Measurements from ENCODE around the gene SLC8A1. TPM values are rescaled to one million over a fixed set of nuclear protein-coding genes. Genes with fewer than 3 reads are reported as not detected.

Gene SLC8A1
- total RNA-seq, 2 experiments from 2014 or later, result 1.9 to 2.3 TPM

GRCh38 chr2:40317046-40317445, 134.8 kb downstream of the SLC8A1 start:
- DNase-seq, result no peak
- no peaks in the 10 kb centered on the region for H3K27me3 Mint-ChIP-seq
- no peak for ATAC-seq
- CTCF ChIA-PET, result no interaction called here
- POLR2A ChIA-PET, result no interaction called here
- intact Hi-C loops (cut with DNase I, micrococcal nuclease), result no loop called here
- no peak overlapping the region for H3K27ac Mint-ChIP-seq
- no peaks in the 10 kb centered on the region for H3K4me1 Mint-ChIP-seq
- no peak overlapping the region for H3K4me3 Mint-ChIP-seq
- no peaks in the 10 kb centered on the region for H3K36me3 Mint-ChIP-seq (ENCODE audit: low read depth)
- peaks cover 5% of the 10 kb centered on the region for H3K9me3 Mint-ChIP-seq (ENCODE audit: low read depth)

- no peak for DNase-seq
- no peak overlapping the region for H3K4me3 Mint-ChIP-seq
- intact Hi-C loops (cut with DNase I, micrococcal nuclease), result no loop called here
These were observed 135.3 kb downstream of the SLC8A1 start for GRCh38 chr2:40316620-40317019.

DNA sequence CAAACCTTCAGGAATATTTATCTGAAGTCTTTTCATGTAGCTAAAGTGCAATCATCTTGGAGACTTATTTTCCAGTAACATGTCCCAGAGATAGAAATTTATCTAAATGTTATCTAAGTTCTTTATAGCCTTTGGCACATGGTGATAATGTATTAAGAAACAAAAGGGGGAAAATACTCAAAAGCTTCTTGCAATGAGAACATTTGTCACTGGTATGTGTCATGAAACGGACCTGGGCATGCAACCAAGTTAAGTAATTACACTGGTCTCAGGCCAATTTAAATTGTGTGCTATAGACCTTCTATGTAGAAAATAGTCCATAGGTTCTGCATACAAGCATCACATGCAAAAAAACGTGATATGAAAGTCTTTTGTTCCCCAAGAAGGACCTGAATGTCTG, 136.2 kb downstream of the SLC8A1 start:
- Mint-ChIP-seq H3K27ac (no peak overlapping the region), H3K4me1 (no peaks in the 10 kb centered on the region), H3K9me3 (ENCODE audit: low read depth) (peaks cover 5% of the 10 kb centered on the region), H3K4me3 (no peak overlapping the region), H3K36me3 (ENCODE audit: low read depth) (no peaks in the 10 kb centered on the region), H3K27me3 (no peaks in the 10 kb centered on the region)
- ChIA-PET POLR2A (no interaction called here), CTCF (no interaction called here)
- intact Hi-C loops (cut with DNase I, micrococcal nuclease), result no loop called here
- ATAC-seq (no peak), DNase-seq (no peak)

More at GRCh38 chr2:40316620-40317019, 135.3 kb downstream of the SLC8A1 start:
- Mint-ChIP-seq H3K4me1 (no peaks in the 10 kb centered on the region), H3K27me3 (no peaks in the 10 kb centered on the region), H3K27ac (no peak overlapping the region), H3K9me3 (ENCODE audit: low read depth) (peaks cover 5% of the 10 kb centered on the region), H3K36me3 (ENCODE audit: low read depth) (no peaks in the 10 kb centered on the region)
- ATAC-seq, result no peak
- ChIA-PET POLR2A (no interaction called here), CTCF (no interaction called here)

DNA sequence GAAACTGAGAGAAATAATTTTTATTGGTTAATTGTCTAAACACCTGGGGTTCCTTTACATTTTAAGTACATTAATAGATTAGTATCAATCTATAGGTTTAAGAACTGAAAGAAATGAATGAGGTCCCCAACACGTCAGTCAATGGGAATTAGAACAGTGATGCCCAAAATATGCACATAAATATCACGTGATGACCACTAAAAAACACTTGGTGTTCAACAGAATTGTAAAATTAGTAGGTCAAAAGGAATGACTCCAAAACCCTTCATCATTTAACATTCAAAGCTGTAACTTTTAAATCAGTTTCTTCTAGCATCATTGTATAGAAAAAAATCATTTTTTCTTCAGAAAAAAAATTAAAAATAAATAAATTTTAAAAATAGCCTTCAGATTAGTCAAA, 140.9 kb downstream of the SLC8A1 start:
- POLR2A ChIA-PET, result no interaction called here
- intact Hi-C loops (cut with DNase I, micrococcal nuclease), result no loop called here
- CTCF ChIA-PET, result interaction anchor here (0.9 kb wide), 1 partner anchor 8 kb away, joined by 3 read pairs; no protein-coding TSS in a partner anchor
- Mint-ChIP-seq H3K36me3 (ENCODE audit: low read depth) (no peaks in the 10 kb centered on the region), H3K4me1 (no peaks in the 10 kb centered on the region), H3K9me3 (ENCODE audit: low read depth) (peaks cover 5% of the 10 kb centered on the region), H3K27ac (no peak overlapping the region), H3K27me3 (no peaks in the 10 kb centered on the region), H3K4me3 (no peak overlapping the region)
- DNase-seq (no peak), ATAC-seq (no peak)

DNA sequence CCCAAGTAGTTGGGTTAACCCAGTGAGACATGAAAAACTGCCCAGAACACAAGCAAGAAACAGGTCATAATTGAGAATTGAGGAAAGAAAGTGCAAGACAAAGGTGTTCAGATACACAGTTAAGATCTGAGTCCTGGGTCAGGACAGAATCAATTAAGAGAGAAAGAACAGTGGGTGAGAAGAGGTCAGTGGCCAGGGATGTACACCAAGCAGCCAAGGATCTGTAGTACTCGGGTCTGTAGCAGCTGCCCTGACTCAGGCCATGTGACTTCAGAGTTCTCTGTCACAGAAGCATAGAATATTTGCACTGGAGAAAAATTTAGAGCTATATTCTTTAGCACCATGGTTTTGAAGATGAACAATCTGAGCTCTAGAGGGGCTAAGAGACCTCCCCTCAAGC, 141.6 kb downstream of the SLC8A1 start:
- Mint-ChIP-seq H3K4me1 (no peaks in the 10 kb centered on the region), H3K4me3 (no peak overlapping the region), H3K9me3 (ENCODE audit: low read depth) (peaks cover 3% of the 10 kb centered on the region), H3K36me3 (ENCODE audit: low read depth) (no peaks in the 10 kb centered on the region), H3K27ac (no peak overlapping the region), H3K27me3 (no peaks in the 10 kb centered on the region)
- intact Hi-C loops (cut with DNase I, micrococcal nuclease), result no loop called here
- CTCF ChIA-PET, result interaction anchor here (0.9 kb wide), 1 partner anchor 9 kb away, joined by 3 read pairs; no protein-coding TSS in a partner anchor
- no peak for DNase-seq
- no peak for ATAC-seq
- POLR2A ChIA-PET, result no interaction called here

- no peak overlapping the region for H3K4me3 Mint-ChIP-seq
- H3K27me3 Mint-ChIP-seq, result no peaks in the 10 kb centered on the region
- H3K9me3 Mint-ChIP-seq (ENCODE audit: low read depth), result no peaks in the 10 kb centered on the region
- intact Hi-C loops (cut with DNase I, micrococcal nuclease), result no loop called here
- no peaks in the 10 kb centered on the region for H3K4me1 Mint-ChIP-seq
- no peaks in the 10 kb centered on the region for H3K36me3 Mint-ChIP-seq (ENCODE audit: low read depth)
- no peak overlapping the region for H3K27ac Mint-ChIP-seq
- DNase-seq (no peak), ATAC-seq (no peak)
- ChIA-PET CTCF (no interaction called here), POLR2A (no interaction called here)
These were observed 147.6 kb downstream of the SLC8A1 start for GRCh38 chr2:40304340-40304739.

DNA sequence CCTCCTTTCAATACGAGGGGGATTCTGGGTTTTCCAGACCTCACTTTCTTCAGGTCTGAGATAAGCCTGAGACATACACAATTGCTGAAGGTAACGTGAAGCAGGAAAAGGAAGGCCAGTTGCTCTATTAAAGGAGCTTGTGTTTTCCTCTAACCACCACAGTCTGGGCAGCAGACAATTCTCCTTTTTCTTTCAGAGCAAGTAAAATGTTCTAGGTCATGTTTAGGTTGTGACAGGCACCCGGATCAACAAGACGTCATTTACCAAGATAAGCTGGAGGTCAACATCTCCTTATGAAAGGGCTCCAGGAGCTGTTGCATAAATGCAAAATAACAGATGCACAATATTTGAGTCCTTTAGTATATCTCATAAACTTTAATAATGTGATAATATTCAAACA, 148.1 kb downstream of the SLC8A1 start:
- H3K4me1 Mint-ChIP-seq, result no peaks in the 10 kb centered on the region
- no peaks in the 10 kb centered on the region for H3K9me3 Mint-ChIP-seq (ENCODE audit: low read depth)
- no peak for ATAC-seq
- no peak overlapping the region for H3K4me3 Mint-ChIP-seq
- H3K27me3 Mint-ChIP-seq, result no peaks in the 10 kb centered on the region
- H3K36me3 Mint-ChIP-seq (ENCODE audit: low read depth), result no peaks in the 10 kb centered on the region
- DNase-seq, result no peak
- ChIA-PET POLR2A (no interaction called here), CTCF (no interaction called here)
- H3K27ac Mint-ChIP-seq, result no peak overlapping the region
- intact Hi-C loops (cut with DNase I, micrococcal nuclease), result no loop called here

GRCh38 chr2:40302751-40303325, 149.1 kb downstream of the SLC8A1 start:
- ChIA-PET POLR2A (no interaction called here), CTCF (no interaction called here)
- Mint-ChIP-seq H3K36me3 (ENCODE audit: low read depth) (no peaks in the 10 kb centered on the region), H3K27me3 (no peaks in the 10 kb centered on the region), H3K27ac (no peak overlapping the region), H3K4me3 (no peak overlapping the region), H3K4me1 (no peaks in the 10 kb centered on the region), H3K9me3 (ENCODE audit: low read depth) (no peaks in the 10 kb centered on the region)
- intact Hi-C loops (cut with DNase I, micrococcal nuclease), result no loop called here
- DNase-seq (no peak), ATAC-seq (no peak)

DNA sequence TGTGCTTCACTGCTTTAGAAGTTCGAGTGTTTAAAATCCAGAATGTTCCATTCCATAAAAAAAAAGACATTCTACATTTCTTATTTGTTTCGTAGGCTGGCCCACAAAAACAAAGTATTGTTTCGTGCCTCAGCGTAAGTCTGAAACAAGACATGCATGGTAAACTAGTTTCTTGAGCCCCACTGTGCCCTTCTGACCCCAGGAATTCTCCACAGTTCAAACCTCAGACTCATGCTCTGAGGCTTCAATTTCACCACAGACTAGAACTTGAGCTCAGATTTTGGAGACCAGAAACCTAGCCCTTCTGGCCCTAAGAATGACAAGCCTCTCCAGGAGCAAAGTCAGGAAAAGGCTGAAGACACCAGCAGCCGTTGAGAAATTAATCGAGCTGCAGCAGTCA, 151.5 kb downstream of the SLC8A1 start:
- Mint-ChIP-seq H3K9me3 (ENCODE audit: low read depth) (no peaks in the 10 kb centered on the region), H3K36me3 (ENCODE audit: low read depth) (no peaks in the 10 kb centered on the region), H3K4me1 (no peaks in the 10 kb centered on the region), H3K4me3 (no peak overlapping the region), H3K27me3 (no peaks in the 10 kb centered on the region), H3K27ac (no peak overlapping the region)
- DNase-seq (no peak), ATAC-seq (no peak)
- ChIA-PET POLR2A (interaction anchor here (0.7 kb wide), 1 partner anchor 92 kb away, joined by 3 read pairs; no protein-coding TSS in a partner anchor), CTCF (no interaction called here)
- intact Hi-C loops (cut with DNase I, micrococcal nuclease), result no loop called here

DNA sequence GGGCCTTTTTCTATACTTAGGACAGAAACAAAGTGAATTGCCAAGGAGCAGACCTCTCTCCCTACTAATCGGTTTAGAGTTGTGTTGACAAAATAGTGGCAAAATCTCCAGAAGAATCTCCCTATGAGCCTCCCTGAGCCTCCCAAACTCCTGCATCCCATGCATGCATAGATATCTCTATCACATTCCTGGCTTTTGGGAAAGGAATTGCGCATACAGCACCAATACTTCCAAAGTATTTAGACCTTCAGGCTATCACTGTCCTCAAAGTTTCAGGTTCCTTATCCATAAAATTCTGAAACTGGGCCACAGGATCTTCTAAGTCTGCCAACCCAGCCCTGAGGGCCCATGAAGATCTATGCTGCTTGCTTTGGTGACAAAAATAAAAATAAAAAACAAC, 152.1 kb downstream of the SLC8A1 start:
- ChIA-PET POLR2A (no interaction called here), CTCF (no interaction called here)
- no peak overlapping the region for H3K27ac Mint-ChIP-seq

DNA sequence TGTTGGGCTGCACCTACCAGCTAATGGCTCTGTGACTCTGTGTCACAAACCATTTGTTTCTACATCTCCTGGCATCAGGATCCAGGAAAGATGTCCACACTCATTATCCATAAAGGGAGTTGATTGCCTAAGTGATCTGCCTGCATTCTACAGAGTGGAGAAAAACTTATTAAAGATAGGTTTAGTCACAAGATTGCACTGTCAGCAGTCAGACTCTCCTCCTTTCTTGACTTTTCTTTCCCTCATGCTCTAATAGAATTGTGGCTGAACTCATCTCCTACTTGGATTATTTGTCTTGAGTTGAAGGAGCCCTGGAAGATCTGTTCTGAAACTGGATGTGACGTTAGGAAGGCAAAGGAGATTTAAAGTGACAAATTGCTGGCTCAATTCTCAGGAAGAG, 152.7 kb downstream of the SLC8A1 start:
- H3K4me3 Mint-ChIP-seq, result no peak overlapping the region
- no peak for ATAC-seq
- H3K9me3 Mint-ChIP-seq (ENCODE audit: low read depth), result no peaks in the 10 kb centered on the region
- no peaks in the 10 kb centered on the region for H3K27me3 Mint-ChIP-seq
- ChIA-PET POLR2A (no interaction called here), CTCF (no interaction called here)
- H3K4me1 Mint-ChIP-seq, result no peaks in the 10 kb centered on the region
- H3K36me3 Mint-ChIP-seq (ENCODE audit: low read depth), result no peaks in the 10 kb centered on the region
- intact Hi-C loops (cut with DNase I, micrococcal nuclease), result no loop called here
- no peak for DNase-seq
- H3K27ac Mint-ChIP-seq, result no peak overlapping the region

More for the DNA sequence above, 152.1 kb downstream of the SLC8A1 start:
- intact Hi-C loops (cut with DNase I, micrococcal nuclease), result no loop called here
- ATAC-seq (no peak), DNase-seq (no peak)
- H3K36me3 Mint-ChIP-seq (ENCODE audit: low read depth), result no peaks in the 10 kb centered on the region
- H3K4me1 Mint-ChIP-seq, result no peaks in the 10 kb centered on the region
- H3K9me3 Mint-ChIP-seq (ENCODE audit: low read depth), result no peaks in the 10 kb centered on the region
- no peaks in the 10 kb centered on the region for H3K27me3 Mint-ChIP-seq
- H3K4me3 Mint-ChIP-seq, result no peak overlapping the region

DNA sequence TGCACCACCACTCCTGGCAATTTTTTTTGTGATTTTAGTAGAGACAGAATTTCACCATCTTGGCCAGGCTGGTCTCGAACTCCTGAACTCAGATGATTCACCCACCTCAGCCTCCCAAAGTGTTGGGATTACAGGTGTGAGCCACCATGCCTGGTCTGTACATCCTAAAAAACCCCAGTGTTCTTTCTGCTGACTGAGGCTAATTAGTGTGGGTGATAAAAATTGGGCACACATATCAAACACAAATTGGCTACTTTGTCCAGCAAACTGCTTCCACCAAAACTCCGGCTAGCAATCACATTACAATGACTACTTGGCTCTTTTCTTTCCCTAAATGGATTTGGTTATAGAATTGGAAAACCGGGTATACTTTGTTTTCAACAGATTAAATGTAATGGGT, 153.9 kb downstream of the SLC8A1 start:
- H3K9me3 Mint-ChIP-seq (ENCODE audit: low read depth), result no peaks in the 10 kb centered on the region
- no peak overlapping the region for H3K4me3 Mint-ChIP-seq
- intact Hi-C loops (cut with DNase I, micrococcal nuclease), result no loop called here
- POLR2A ChIA-PET, result no interaction called here
- CTCF ChIA-PET, result no interaction called here
- no peaks in the 10 kb centered on the region for H3K36me3 Mint-ChIP-seq (ENCODE audit: low read depth)
- no peaks in the 10 kb centered on the region for H3K4me1 Mint-ChIP-seq
- H3K27me3 Mint-ChIP-seq, result no peaks in the 10 kb centered on the region
- H3K27ac Mint-ChIP-seq, result no peak overlapping the region
- DNase-seq, result no peak
- ATAC-seq, result no peak

DNA sequence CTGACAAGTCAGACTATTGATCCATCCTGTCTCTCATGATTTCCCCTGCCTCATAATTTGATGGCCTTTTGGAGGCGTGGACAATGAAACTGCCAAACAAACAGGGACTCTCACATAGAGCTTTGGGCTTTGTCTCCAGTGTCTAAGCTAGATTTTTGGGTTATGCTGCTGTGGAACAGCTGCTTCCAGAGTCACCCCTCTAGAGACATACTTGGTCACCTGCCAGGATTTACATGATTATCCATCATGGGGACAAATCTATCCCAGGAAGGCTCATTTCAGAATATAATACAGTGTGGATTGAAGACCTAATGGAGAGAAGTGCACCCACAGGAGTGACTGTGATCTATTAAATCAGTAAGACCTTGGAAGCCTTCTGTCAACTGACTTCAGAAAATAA, 159.6 kb downstream of the SLC8A1 start:
- H3K9me3 Mint-ChIP-seq (ENCODE audit: low read depth), result no peaks in the 10 kb centered on the region
- no peak for ATAC-seq
- intact Hi-C loops (cut with DNase I, micrococcal nuclease), result no loop called here
- H3K4me1 Mint-ChIP-seq, result peaks cover 4% of the 10 kb centered on the region
- CTCF ChIA-PET, result no interaction called here
- no peak for DNase-seq
- POLR2A ChIA-PET, result no interaction called here
- H3K27ac Mint-ChIP-seq, result no peak overlapping the region
- H3K4me3 Mint-ChIP-seq, result no peak overlapping the region
- no peaks in the 10 kb centered on the region for H3K36me3 Mint-ChIP-seq (ENCODE audit: low read depth)
- no peaks in the 10 kb centered on the region for H3K27me3 Mint-ChIP-seq

Data from activated CD4-positive, alpha-beta T cell treated with anti-CD3 and anti-CD28 coated beads for 36 hours (primary cell).